Loucy (cell line): ENCODE measurements around the gene SRGAP1.

ENCODE experiments used
- H2AFZ ChIP-seq: fragments of 200-600 bp; sonication (generic); 2 replicates; pipeline ENCODE4 v1.6.0; 2016; ENCODE audit warnings: antibody characterized with exemption, mild to moderate bottlenecking, low read length, moderate library complexity
- H3F3A ChIP-seq: fragments of 200-600 bp; 2 replicates; pipeline ENCODE4 v1.6.0; 2016; ENCODE audit warnings: antibody characterized with exemption, low read depth, mild to moderate bottlenecking
- H3K27me3 ChIP-seq: fragments of 200-600 bp; sonication (generic); 2 replicates; pipeline ENCODE4 v1.6.1; 2014; ENCODE audit warnings: low read length, mild to moderate bottlenecking; ENCODE audit not compliant: insufficient read depth, poor library complexity, severe bottlenecking
- H3K36me3 ChIP-seq: fragments of 200-600 bp; sonication (generic); 2 replicates; pipeline ENCODE4 v1.6.1; 2016; ENCODE audit warnings: low read length; ENCODE audit not compliant: insufficient read depth
- H3K4me1 ChIP-seq: fragments of 200-600 bp; sonication (generic); 2 replicates; pipeline ENCODE4 v1.5.1; 2014; ENCODE audit warnings: low read length, mild to moderate bottlenecking; ENCODE audit not compliant: insufficient read depth, poor library complexity, severe bottlenecking
- H3K4me2 ChIP-seq: fragments of 200-600 bp; sonication (generic); 2 replicates; pipeline ENCODE4 v1.6.0; 2014; ENCODE audit warnings: antibody characterized with exemption, low read length, low read depth, mild to moderate bottlenecking; ENCODE audit not compliant: poor library complexity, severe bottlenecking
- H3K4me3 ChIP-seq: fragments of 200-600 bp; sonication (generic); 2 replicates; pipeline ENCODE4 v1.5.1; 2014; ENCODE audit warnings: low read length, mild to moderate bottlenecking, mixed read lengths; ENCODE audit not compliant: poor library complexity, severe bottlenecking
- H3K79me2 ChIP-seq: fragments of 200-600 bp; sonication (generic); 2 replicates; pipeline ENCODE4 v1.6.1; 2014; ENCODE audit warnings: low read length; ENCODE audit not compliant: insufficient read depth
- H3K9ac ChIP-seq: fragments of 200-600 bp; sonication (generic); 2 replicates; pipeline ENCODE4 v1.6.0; 2014; ENCODE audit warnings: mild to moderate bottlenecking, low read depth, low read length, moderate library complexity; ENCODE audit not compliant: poor library complexity, severe bottlenecking
- H3K9me2 ChIP-seq: fragments of 200-600 bp; sonication (generic); replicated peaks from 2 replicates; pipeline ENCODE4 v1.6.1; 2016; ENCODE audit warnings: low read depth, low read length, mixed read lengths
- H3K9me3 ChIP-seq: fragments of 200-600 bp; sonication (generic); 2 replicates; pipeline ENCODE4 v1.6.1; 2014; ENCODE audit warnings: mild to moderate bottlenecking, antibody characterized with exemption, low read length, low read depth; ENCODE audit not compliant: insufficient read depth
- H4K20me1 ChIP-seq: fragments of 200-600 bp; sonication (generic); 2 replicates; pipeline ENCODE4 v1.6.0; 2014; ENCODE audit warnings: antibody characterized with exemption, low read length, mild to moderate bottlenecking; ENCODE audit not compliant: insufficient read depth, poor library complexity, severe bottlenecking
- CTCF ChIP-seq: fragments of 200-600 bp; sonication (generic); conservative IDR thresholded peaks from 2 replicates; pipeline ENCODE4 v1.5.1; 2014; ENCODE audit warnings: mild to moderate bottlenecking, antibody characterized with exemption, low read length
- EZH2phosphoT487 ChIP-seq: fragments of 200-600 bp; IDR thresholded peaks from 2 replicates; pipeline ENCODE4 v1.6.1; 2018; ENCODE audit warnings: antibody characterized with exemption, mild to moderate bottlenecking, moderate library complexity, borderline replicate concordance

Gene SRGAP1

GRCh38 chr12:63918800-63919300 lies 74.3 kb downstream of the SRGAP1 start:
- Histone ChIP-seq H3K79me2 (no peaks in the 10 kb centered on the region), H3K4me2 (no peak overlapping the region), H3F3A (no peaks in the 10 kb centered on the region), H2AFZ (no peak overlapping the region), H3K4me1 (no peaks in the 10 kb centered on the region), H3K9me3 (no peaks in the 10 kb centered on the region), H3K9me2 (no peaks in the 10 kb centered on the region), H3K4me3 (no peak overlapping the region), H3K27me3 (no peaks in the 10 kb centered on the region), H3K36me3 (no peaks in the 10 kb centered on the region), H3K9ac (no peak overlapping the region), H4K20me1 (no peaks in the 10 kb centered on the region)
- TF ChIP-seq CTCF, result no peak
- no peak for TF ChIP-seq EZH2phosphoT487

- no peaks in the 10 kb centered on the region for H3K4me1 ChIP-seq
- H3K79me2 ChIP-seq, result no peaks in the 10 kb centered on the region
Measured at GRCh38 chr12:63919756-63920155, 75.3 kb downstream of the SRGAP1 start.

GRCh38 chr12:63921157-63921556 lies 76.7 kb downstream of the SRGAP1 start:
- no peak overlapping the region for H3K9ac ChIP-seq
- H3K36me3 ChIP-seq, result no peaks in the 10 kb centered on the region
- H3K4me1 ChIP-seq, result no peaks in the 10 kb centered on the region
- TF ChIP-seq CTCF (no peak), EZH2phosphoT487 (no peak)
- no peak overlapping the region for H2AFZ ChIP-seq
- no peaks in the 10 kb centered on the region for H3K9me2 ChIP-seq
- H3K4me3 ChIP-seq, result no peak overlapping the region
- no peaks in the 10 kb centered on the region for H4K20me1 ChIP-seq
- no peaks in the 10 kb centered on the region for H3K79me2 ChIP-seq
- no peaks in the 10 kb centered on the region for H3K27me3 ChIP-seq
- no peaks in the 10 kb centered on the region for H3K9me3 ChIP-seq
- H3K4me2 ChIP-seq, result no peak overlapping the region
- no peaks in the 10 kb centered on the region for H3F3A ChIP-seq

More at GRCh38 chr12:63919756-63920155, 75.3 kb downstream of the SRGAP1 start:
- Histone ChIP-seq H2AFZ (no peak overlapping the region), H3K4me2 (no peak overlapping the region), H3K36me3 (no peaks in the 10 kb centered on the region), H3K27me3 (no peaks in the 10 kb centered on the region), H4K20me1 (no peaks in the 10 kb centered on the region), H3K9ac (no peak overlapping the region), H3K9me3 (no peaks in the 10 kb centered on the region), H3K9me2 (no peaks in the 10 kb centered on the region), H3K4me3 (no peak overlapping the region), H3F3A (no peaks in the 10 kb centered on the region)
- TF ChIP-seq CTCF, result no peak
- TF ChIP-seq EZH2phosphoT487, result no peak
